Stimulated activated CD8-positive, alpha-beta memory T cell treated with anti-CD3 and anti-CD28 coated beads, Interleukin-4, amount 100 ng/mL, for 1 hour (primary cell): Measurements from ENCODE around the gene POLR2L.

Source experiments
- DNase-seq, 2 donors: peaks; one replicate each; pipeline ENCODE4 v3.0.0-alpha.2; 2020; ENCODE audit warnings: low read depth in 2 of 2, low spot score in 1 of 2

Gene POLR2L

GRCh38 chr11:797296-798092 is 44.8 kb downstream of the POLR2L start:
- peak in 1 of 2 donors; percentile 47 for DNase-seq

- no peak for DNase-seq
Observed at GRCh38 chr11:796565-797295, 45.6 kb downstream of the POLR2L start.

GRCh38 chr11:795634-796564 is 46.4 kb downstream of the POLR2L start:
- DNase-seq = peak in 1 of 2 donors; percentile 46

GRCh38 chr11:794766-795633 is 47.3 kb downstream of the POLR2L start:
- DNase-seq = no peak

GRCh38 chr11:794013-794765 is 48.1 kb downstream of the POLR2L start:
- DNase-seq = no peak

- no peak for DNase-seq
Observed at GRCh38 chr11:793556-793955, 48.8 kb downstream of the POLR2L start.

GRCh38 chr11:792873-793272 is 49.5 kb downstream of the POLR2L start:
- no peak for DNase-seq

- DNase-seq = no peak
Observed at GRCh38 chr11:792535-792821, 49.9 kb downstream of the POLR2L start.

GRCh38 chr11:791658-792534 is 50.4 kb downstream of the POLR2L start:
- DNase-seq = no peak

GRCh38 chr11:790721-791564 is 51.4 kb downstream of the POLR2L start:
- no peak for DNase-seq

- DNase-seq = no peak
Observed at GRCh38 chr11:789943-790342, 52.4 kb downstream of the POLR2L start, which contains the start of gene CEND1. Gene CEND1, minus strand, starts transcription at chr11:790090. Its CDS starts 1,514 bp downstream, at chr11:788576.
